ENCODE data around the gene CTAG1B. TPM values are rescaled to one million over a fixed set of nuclear protein-coding genes. Genes with fewer than 3 reads are reported as not detected.

The CTAG1B gene
- total RNA-seq, 2 experiments from 2014 or later: not detected

GRCh38 chrX:154600759-154601374 is 18.2 kb downstream of the CTAG1B start:
- no peak overlapping the region for H2AFZ ChIP-seq (ENCODE audit: low read length)
- no peaks in the 10 kb centered on the region for H4K20me1 ChIP-seq (ENCODE audit: insufficient read depth, low read length)
- intact Hi-C loops (cut with micrococcal nuclease; ENCODE audit: unreplicated experiment): no loop called here
- no peaks in the 10 kb centered on the region for H3K4me1 ChIP-seq (ENCODE audit: insufficient read depth, low read length, poor library complexity, severe bottlenecking)
- H3K4me2 ChIP-seq (ENCODE audit: low read length): no peak overlapping the region
- no peak overlapping the region for H3K27ac ChIP-seq (ENCODE audit: low read depth, low read length, poor library complexity, severe bottlenecking)
- no TSS peak for BruUV-seq (replicated peaks)
- DNase-seq (ENCODE audit: low spot score): no peak
- no peaks in the 10 kb centered on the region for H3K9me3 ChIP-seq (ENCODE audit: low read length)
- ChIA-PET CTCF (ENCODE audit: unreplicated experiment) (no interaction called here), POLR2A (no interaction called here)
- H3K4me3 ChIP-seq (ENCODE audit: low read depth, low read length, poor library complexity, severe bottlenecking): no peak overlapping the region
- H3K79me2 ChIP-seq (ENCODE audit: insufficient read depth, low read depth, low read length): no peaks in the 10 kb centered on the region
- H3K36me3 ChIP-seq (ENCODE audit: insufficient read depth, low read length): no peaks in the 10 kb centered on the region
- no peaks in the 10 kb centered on the region for H3K9me2 ChIP-seq (ENCODE audit: insufficient read depth, low read length)
- TF ChIP-seq EZH2phosphoT487 (IDR thresholded peaks at IDR 0.05; ENCODE audit: borderline replicate concordance, low read depth, low read length) (no peak), CTCF (conservative IDR thresholded peaks at IDR 0.05; ENCODE audit: low read length) (no peak)

- no peak overlapping the region for H3K27ac ChIP-seq (ENCODE audit: low read depth, low read length, poor library complexity, severe bottlenecking)
- TF ChIP-seq CTCF (conservative IDR thresholded peaks at IDR 0.05; ENCODE audit: low read length) (no peak), EZH2phosphoT487 (IDR thresholded peaks at IDR 0.05; ENCODE audit: borderline replicate concordance, low read depth, low read length) (no peak)
- H3K4me2 ChIP-seq (ENCODE audit: low read length): no peak overlapping the region
- intact Hi-C loops (cut with micrococcal nuclease; ENCODE audit: unreplicated experiment): no loop called here
- no peaks in the 10 kb centered on the region for H3K9me2 ChIP-seq (ENCODE audit: insufficient read depth, low read length)
- ChIA-PET POLR2A (no interaction called here), CTCF (ENCODE audit: unreplicated experiment) (no interaction called here)
- no peak for DNase-seq (ENCODE audit: low spot score)
- H2AFZ ChIP-seq (ENCODE audit: low read length): no peak overlapping the region
- no peaks in the 10 kb centered on the region for H4K20me1 ChIP-seq (ENCODE audit: insufficient read depth, low read length)
- no peaks in the 10 kb centered on the region for H3K9me3 ChIP-seq (ENCODE audit: low read length)
- no peak overlapping the region for H3K4me3 ChIP-seq (ENCODE audit: low read depth, low read length, poor library complexity, severe bottlenecking)
- H3K79me2 ChIP-seq (ENCODE audit: insufficient read depth, low read depth, low read length): no peaks in the 10 kb centered on the region
- BruUV-seq (replicated peaks): no TSS peak
- H3K4me1 ChIP-seq (ENCODE audit: insufficient read depth, low read length, poor library complexity, severe bottlenecking): no peaks in the 10 kb centered on the region
- H3K36me3 ChIP-seq (ENCODE audit: insufficient read depth, low read length): no peaks in the 10 kb centered on the region
These were observed 19.6 kb downstream of the CTAG1B start for GRCh38 chrX:154599531-154599930.

GRCh38 chrX:154598656-154599055 is 20.4 kb downstream of the CTAG1B start:
- Histone ChIP-seq H3K9me3 (ENCODE audit: low read length) (no peaks in the 10 kb centered on the region), H3K36me3 (ENCODE audit: insufficient read depth, low read length) (no peaks in the 10 kb centered on the region), H3K4me3 (ENCODE audit: low read depth, low read length, poor library complexity, severe bottlenecking) (no peak overlapping the region), H4K20me1 (ENCODE audit: insufficient read depth, low read length) (no peaks in the 10 kb centered on the region), H3K79me2 (ENCODE audit: insufficient read depth, low read depth, low read length) (no peaks in the 10 kb centered on the region), H3K4me1 (ENCODE audit: insufficient read depth, low read length, poor library complexity, severe bottlenecking) (no peaks in the 10 kb centered on the region), H3K27ac (ENCODE audit: low read depth, low read length, poor library complexity, severe bottlenecking) (no peak overlapping the region), H2AFZ (ENCODE audit: low read length) (no peak overlapping the region), H3K4me2 (ENCODE audit: low read length) (no peak overlapping the region), H3K9me2 (ENCODE audit: insufficient read depth, low read length) (no peaks in the 10 kb centered on the region)
- no peak for DNase-seq (ENCODE audit: low spot score)
- ChIA-PET POLR2A (no interaction called here), CTCF (ENCODE audit: unreplicated experiment) (no interaction called here)
- no TSS peak for BruUV-seq (replicated peaks)
- intact Hi-C loops (cut with micrococcal nuclease; ENCODE audit: unreplicated experiment): no loop called here
- TF ChIP-seq CTCF (conservative IDR thresholded peaks at IDR 0.05; ENCODE audit: low read length) (no peak), EZH2phosphoT487 (IDR thresholded peaks at IDR 0.05; ENCODE audit: borderline replicate concordance, low read depth, low read length) (no peak)
